Stimulated activated CD4-positive, alpha-beta T cell treated with anti-CD3 and anti-CD28 coated beads, Interleukin-12 subunit alpha, Interleukin-12 subunit beta, amount 100 ng/mL, for 24 hours (primary cell): ENCODE measurements around the gene CRYBB1.

ENCODE experiments used
- DNase-seq, 2 experiments: peaks; one replicate each; pipeline ENCODE4 v3.0.0-alpha.2; 2020; ENCODE audit warnings: low read depth in 2 of 2

Gene CRYBB1

DNA sequence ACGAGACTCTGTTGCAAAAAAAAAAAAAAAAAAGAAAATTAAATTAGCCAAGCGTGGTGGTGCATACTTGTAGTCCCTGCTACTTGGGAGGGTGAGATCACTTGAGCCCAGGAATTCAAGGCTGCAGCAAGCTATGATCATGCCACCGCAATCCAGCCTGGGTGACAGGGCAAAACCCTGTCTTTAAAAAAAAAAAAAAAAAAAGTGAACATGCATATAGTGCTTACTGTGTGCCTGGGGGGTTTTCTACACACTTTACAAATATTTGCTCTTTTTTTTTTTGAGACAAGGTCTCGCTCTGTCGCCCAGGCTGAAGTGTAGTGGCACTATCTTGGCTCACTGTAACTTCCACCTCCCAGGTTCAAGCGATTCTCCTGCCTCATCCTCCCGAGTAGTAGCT, 40.7 kb downstream of the CRYBB1 start:
- DNase-seq: no peak

DNA sequence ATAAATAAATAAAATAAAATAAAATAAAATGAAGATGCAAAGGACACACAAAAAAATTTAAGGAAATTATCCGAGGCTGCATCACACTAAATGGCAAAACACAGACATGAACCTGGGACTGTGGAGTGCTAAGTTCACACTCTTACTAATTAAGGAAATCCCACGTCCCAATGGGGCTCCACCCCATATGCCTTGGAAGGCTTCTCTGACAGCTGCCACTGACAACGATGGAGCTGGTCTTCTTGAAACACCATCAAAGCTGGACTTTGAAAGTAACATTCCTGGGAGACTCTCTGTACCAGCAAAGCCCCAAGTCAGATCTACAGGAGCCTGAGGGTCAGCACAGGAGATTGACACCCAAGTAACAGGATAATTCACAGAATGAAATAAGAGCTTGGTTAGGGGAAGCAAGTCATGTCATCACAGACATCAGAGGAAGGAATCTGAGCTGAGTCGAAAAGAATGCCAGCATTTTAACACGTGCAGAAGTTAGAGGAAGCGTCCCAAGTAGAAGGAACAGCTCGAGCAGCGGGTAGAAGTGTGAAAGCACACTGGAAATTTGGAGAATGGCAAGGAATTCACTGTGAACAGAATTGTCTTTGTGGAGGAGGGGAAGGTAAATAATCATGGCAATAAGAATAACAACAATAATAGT, 41.7 kb downstream of the CRYBB1 start:
- no peak for DNase-seq

DNA sequence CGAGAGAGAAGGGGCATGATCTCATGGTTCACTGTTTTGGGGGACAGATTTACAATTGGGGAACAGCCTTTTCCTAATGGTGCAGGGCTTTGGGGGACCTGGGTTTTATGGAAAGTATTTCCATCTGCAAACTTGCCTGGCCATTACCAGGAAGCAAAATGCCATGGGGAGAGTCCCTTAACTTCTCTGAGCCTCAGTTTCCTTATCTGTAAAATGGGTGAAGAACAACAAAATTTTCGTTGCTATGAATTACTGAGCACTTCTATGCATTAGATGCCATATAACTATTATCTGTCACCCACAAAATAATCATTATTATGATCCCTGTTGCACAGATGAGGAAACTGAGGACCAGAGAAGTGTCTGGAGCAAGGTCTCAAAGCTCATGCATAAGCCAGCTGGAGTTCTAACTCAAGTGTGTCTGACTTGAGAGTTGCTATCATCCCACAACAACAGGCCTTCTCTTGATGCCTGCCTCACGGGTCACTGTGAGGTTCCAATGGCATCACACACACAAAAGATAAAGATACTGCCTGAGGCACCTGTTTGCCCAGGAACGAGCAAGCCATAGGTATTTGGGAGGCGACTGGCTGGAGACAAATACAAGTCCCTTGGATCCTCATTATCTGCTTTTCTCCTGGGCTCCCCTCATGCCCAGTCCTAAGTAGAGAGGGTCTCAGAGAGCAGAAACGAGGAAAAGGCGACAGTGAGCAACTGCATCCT, 43.7 kb downstream of the CRYBB1 start:
- no peak for DNase-seq

DNA sequence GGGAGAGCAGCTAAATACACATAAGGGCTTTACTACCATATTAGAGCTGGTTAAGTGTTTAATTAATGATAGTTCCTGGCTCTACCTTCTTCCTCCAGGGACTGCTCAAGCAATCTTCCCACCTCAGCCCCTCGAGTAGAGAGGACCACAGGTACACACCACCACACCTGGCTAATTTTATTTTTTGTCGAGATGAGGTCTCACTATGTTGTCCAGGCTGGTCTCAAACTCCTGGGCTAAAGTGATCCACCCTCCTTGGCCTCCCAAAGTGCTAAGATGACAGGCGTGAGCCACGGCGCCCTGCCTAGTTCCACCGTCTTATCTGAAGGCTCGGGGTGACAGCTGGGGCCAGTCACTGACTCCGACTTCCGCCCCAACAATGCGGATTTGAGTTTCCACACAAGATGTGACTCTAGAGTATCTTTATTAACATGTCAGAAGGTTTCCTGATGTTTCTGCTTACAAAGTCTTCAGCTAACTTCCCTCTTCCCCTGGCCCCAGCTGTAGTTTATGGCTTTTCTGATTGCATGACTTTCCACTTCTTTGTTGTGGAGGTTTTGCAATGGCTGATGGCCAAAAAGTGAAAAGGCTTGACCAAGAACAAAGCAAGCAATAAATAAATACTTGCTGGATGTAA, 44.7 kb downstream of the CRYBB1 start:
- DNase-seq: no peak

DNA sequence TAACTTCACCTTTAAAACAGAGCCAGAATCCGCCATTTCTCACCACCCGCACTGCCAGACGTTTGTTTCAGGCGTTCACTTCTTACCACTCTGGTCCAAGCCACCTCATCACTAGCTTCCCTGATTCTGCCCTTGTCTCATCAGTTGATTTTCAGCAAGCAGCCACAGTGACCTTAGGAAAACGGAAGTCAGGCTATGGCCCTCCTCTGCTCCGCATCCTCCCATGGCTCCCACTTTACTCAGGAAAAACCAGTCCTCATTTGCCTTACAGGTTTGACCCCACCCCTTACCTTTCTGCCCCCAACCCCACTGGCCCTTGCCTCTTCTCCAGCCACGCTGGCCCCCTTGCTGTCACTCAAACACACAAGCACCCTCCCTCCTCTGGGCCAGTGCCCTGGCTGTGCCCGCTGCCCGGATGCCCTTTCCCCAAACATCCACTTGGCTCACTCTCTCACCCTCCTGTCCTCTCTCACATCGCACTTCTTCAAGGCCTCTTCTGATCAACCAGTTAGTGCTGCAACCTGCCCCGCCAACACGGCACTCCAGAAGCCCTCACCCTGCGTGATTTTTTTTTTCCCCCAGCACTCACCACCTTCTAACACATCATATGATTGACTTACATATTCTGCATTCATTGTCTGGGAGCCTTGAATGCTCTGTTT, 46.8 kb downstream of the CRYBB1 start:
- DNase-seq: no peak

DNA sequence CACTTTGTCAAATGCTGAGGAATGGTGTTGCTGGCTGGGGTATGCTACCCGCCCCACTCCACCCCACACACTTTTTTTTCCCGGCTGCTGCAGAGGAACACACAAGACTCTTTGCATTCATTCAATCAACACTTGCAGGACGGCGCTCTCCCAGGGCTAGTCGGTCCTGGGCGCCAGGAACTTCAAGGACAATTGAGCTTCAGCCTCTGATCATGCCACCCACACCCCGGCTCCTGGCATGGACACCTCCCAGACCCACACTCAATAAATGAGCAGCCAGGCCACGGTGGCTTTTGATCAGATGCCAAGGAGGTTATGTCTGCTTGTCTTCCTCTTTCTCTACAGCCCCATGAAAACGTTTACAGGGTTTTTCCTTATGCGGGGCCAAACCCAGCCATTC, 47.7 kb downstream of the CRYBB1 start:
- DNase-seq: no peak

DNA sequence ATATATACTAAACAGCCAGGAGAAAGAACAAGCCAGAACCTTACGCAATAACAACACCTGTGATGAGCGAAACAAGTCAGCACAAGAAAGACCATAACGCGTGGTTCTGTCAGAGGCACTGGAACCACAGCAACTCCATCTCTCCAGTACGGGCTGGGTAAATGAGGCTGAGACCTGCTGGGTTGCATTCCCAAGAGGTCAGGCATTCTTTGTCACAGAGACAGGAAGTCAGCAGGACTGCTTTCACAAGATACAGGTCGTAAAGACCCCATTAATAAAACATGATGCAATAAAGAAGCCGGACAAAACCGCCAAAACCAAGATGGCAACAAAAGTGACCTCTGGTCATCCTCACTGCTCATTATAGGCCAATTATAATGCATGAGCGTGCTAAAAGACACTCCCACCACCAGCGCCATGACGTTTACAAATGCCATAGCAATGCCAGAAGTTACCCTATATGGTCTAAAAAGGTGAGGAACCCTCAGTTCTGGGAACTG, 49.6 kb downstream of the CRYBB1 start:
- no peak for DNase-seq

DNA sequence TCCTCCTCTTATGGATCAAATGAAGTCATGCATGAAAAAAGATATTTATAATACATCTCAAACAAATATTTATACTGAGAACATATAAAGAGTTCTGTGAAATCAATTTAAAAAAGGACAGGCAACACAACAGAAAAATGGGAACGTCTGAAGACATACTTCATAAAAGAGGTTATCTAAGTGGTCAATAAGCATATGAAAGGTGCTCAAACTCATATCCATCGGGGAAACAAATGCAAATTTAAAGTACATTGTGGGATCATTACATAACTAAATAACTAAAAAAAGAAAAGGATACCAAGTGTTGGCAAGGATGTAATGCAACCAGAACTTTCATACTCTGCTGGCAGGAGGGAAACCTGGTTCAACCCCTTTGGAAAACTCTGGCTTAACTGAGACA, 50.2 kb downstream of the CRYBB1 start:
- no peak for DNase-seq

DNA sequence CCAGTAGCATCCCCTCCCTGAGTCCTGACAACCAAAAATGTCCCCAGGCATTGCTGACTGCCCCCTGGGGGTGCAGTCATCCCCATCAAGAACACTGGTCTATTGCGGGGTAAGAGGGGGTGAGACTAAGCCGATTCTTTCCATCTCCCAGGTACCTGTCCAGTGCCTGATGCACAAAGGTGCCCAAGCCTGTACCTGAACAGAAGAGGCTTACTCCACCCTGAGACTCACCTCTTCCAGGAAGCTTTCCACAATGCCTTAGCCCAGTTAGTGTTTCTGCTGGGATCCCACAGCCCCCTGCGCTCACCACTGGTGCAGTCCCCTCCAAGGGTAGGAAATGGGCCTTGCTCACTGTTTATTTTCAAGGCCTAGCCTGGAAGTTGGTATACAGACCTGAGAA, 50.8 kb downstream of the CRYBB1 start:
- no peak for DNase-seq

DNA sequence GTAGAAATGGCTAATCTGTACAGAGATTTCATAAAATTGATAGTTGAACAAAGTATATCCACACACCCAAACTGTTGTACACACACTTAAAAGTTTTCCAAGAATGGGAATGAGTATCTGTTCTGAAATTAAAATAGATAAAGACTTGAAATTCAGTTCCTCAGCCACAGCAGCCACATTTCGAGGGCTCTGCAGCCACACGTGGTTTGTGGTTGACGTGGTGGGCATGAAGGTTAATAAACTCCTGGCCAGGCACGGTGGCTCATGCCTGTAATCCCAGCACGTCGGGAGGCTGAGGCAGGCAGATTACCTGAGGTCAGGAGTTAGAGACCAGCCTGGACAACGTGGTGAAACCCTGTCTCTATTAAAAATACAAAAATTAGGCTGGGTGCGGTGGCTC, 51.9 kb downstream of the CRYBB1 start:
- no peak for DNase-seq

DNA sequence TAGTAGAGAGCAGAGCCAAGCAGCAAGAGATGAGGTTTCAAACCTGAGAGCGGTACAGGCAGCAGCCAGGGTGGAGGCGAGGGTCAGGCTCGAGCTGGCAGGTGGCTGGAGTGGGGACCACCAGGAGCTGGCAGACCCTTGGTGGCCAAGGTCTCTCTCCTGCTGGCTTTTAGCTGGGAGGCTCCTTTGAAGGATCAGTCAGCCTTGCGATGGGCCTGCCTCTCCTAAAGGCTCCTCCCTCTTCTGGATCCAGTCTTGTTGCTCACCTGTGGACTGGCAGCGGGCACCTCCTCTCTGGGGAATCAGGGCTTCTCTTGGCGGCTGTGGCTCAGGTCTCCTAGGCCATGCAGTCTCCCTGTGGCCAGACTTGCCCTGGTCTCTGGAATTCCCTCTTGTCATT, 52.6 kb downstream of the CRYBB1 start:
- DNase-seq: no peak

DNA sequence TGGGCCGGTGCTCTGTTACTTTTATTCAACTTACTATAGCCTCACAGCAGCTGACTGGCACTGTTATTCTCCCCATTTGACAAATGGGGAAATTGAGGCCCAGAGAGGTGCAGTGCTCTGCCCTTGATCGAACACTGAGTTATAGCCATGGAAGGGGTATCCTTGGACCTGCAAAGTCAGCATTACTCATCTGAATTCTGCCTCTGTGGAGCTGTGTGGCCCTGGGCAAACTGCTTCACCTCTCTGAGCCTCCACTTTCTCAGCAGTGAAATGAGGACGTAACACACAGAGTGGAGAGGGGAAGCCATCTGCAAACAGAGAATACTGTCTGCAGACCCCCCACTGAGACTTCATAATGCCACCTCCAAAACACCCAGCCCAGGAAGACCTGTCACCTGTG, 53.2 kb downstream of the CRYBB1 start:
- no peak for DNase-seq

DNA sequence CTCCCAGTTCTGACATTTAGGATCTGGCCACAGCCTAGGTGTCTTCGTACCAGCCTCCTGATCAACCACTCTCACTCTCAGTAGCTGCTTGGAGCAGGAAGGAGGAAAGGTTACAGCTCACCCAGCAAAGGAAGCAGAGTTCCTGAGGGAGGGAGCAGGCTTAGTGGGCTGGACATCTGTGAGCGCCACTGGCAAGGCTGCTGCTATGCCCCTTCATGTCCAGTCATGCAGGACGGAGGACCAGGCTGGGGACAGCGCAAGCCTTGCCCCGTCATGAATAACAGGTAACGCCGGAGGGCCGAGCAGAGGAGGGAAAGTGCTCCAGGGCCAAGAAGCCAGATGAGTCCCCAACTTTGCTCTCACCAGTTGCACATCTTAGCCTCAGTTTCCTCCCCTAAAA, 53.6 kb downstream of the CRYBB1 start:
- DNase-seq: no peak

DNA sequence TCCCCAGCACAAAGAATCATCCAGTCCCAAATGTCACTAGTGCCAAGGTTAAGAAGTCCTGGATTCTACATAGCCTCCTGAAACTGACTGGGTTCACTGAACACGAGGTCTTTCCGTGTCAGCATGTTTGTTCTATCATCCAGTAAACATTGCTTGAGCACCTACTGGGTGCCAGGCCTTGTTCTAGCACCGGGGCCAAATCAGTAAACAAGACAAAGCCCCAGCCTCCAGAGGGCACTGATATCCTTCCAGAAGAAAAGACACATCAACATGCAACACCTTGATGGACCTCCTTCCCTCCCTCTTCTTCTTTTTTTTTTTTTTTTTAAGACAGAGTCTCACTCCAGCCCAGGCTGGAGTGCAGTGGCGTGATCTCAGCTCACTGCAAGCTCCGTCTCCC, 54.8 kb downstream of the CRYBB1 start:
- no peak for DNase-seq

DNA sequence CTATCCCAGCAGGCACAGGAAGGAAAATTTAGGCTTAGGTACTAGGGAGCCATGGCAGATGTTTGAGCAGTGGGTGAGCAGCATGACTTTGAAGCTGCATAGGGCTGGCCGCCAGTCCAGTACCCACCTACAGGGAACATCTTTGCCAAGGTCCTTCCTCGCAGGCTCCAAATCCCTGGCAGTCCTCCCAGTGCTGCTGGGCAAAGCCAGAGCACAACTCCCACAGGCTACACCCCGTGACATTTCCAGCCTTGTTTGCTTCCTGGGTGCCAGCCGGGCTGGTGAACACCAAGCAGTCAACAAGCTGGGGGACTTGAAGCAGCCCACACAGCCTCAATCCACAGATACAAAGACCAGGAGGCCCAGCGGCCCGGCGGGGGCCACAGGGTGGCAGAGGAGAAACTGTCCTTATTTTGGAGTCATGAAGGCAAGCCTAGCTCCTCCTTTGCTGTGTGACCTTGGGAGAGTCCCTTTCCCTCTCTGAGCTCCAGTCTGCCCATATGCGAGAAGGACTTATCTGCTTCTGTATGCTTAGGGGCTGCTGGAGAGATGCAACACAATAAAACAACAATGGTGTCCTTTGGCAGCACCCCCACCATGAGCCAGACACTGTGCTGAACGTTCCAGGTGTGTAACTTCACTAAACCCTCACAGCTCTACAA, 55.9 kb downstream of the CRYBB1 start:
- DNase-seq: no peak

DNA sequence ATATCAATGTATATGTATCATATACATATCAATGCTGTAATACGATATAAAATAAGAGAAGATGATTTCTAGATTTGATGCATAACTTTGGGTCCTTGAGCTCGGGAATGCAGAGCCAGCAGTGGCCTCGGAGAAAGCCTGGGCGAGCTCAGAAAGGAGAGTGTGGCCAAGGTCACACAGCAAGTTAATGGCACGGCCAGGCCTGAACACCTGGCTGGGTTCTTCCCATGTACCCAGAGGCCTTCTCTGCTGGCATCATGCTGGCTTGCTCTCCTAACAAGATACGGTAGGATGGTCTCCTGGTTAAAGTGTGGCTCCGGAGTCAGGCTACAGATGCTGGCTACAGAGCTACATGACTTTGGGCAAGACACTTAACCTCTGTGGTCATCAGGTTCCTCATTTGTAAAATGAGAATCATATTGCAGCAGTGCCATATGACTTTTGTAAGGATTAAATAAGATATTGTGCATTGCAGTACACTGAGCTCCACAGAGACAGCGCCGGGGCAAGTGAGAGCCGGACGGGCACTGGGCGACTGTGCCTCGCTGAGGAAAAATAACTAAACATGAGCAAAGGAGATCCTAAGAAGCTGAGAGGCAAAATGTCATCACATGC, 57.8 kb downstream of the CRYBB1 start:
- DNase-seq: no peak

DNA sequence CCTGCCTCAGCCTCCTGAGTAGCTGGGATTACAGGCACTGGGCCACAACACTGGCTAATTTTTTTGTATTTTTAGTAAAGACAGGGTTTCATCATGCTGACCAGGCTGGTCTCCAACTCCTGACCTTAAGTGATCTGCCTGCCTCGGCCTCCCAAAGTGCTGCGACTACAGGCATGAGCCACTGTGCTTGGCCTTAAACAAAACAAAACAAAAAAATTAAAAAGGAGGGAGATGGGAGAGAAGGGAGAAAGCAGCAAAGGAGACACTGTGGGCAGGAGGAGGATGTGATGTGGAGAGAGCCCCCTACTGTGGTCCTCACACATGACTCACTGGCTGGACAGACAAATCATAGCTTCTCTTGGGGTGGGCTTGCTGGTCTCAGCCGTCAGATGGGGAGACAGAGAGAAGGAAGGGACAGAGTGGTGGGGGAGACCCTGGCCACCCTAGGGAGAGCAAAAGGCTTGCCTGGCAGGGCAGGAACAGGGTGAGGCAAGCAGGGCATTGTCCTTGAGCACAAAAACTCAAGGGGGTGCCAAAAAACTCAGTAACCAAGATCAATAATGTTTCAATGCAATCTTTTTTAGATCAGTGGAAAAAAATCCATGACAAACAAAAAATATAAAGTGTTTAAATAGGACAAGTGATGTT, 59.5 kb downstream of the CRYBB1 start:
- DNase-seq: no peak

DNA sequence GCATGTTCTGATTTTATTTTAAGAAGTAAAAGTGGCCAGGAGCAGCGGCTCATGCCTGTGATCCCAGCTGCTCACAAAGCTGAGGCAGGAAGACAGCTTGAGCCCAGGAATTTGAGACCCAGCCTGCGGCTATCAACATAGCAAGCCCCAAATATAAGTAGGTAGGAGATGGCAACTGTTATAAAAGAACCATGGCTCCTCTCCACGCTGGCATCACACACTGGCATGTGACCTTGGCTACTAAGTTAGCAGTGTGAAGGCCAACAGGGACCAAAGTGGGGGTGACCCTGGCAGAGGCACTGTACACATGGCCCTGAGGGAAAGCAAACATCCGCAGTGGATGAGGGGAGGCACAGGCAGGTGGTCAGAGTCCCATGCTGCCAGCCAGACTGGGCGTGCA, 60.9 kb downstream of the CRYBB1 start:
- DNase-seq: no peak

DNA sequence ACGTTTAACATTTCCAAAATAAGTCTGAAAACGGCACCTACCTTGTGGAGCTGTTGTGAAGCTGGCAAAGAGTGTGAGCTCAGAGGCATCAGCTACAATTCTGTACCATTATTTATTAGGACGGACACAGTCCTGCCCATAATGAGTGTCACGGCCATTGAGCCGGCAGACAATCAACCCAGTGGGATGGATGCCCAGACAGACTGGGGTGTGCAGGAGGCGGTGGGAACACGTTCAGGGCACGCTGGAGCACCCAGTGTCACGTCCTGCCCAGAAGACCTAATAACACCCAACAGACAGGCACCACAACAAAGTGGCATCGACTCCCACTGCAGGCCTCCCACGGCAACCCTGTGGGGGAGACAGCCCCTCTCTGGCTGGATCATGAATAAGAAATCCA, 62.3 kb downstream of the CRYBB1 start:
- no peak for DNase-seq

DNA sequence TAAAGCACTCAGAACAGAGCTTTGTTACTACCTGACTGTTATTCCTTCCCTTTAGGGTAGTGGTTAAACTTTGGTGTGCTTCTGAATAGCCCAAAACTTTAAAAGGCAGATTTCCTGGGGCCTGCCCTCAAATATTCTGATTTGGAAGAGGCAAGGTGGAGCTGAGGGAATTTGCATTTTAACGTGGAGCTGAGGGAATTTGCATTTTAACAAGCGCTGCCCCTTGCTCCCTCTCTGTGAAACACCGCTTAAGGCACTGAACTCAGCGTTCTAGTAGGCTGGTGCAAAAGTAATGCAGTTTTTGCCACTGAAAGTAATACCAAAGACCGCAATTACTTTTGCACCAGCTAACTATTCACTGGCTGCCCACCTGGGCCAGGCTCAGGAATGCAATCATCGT, 62.9 kb downstream of the CRYBB1 start:
- DNase-seq: no peak
